IMR-90 (cell line): ENCODE data around the gene FRYL. TPM values are rescaled to one million over a fixed set of nuclear protein-coding genes. Genes with fewer than 3 reads are reported as not detected.

ENCODE experiments used
- ATAC-seq: fragments of 200-7000 bp; cut with Tn5 transposase; 2 replicates; pipeline ENCODE4 v1.9.1; 2020; ENCODE audit warnings: low read depth, mild to moderate bottlenecking, moderate library complexity
- BruUV-seq: library from RNA; stranded (reverse); fragments of 400-500 nt; replicated peaks from 2 replicates; lab custom pipeline; 2021; lab: Mats Ljungman, UMichigan
- CTCF ChIA-PET: fragments of 300-600 bp; formaldehyde crosslinking; extraction: SDS; loops from one replicate; lab custom pipeline; 2021; ENCODE audit warnings: antibody characterized with exemption; lab: Yijun Ruan, JAX
- POLR2A ChIA-PET: fragments of 300-600 bp; sonication (Branson Sonifier 250); formaldehyde crosslinking; loops from one replicate; lab custom pipeline; 2022; ENCODE audit warnings: antibody characterized with exemption; ENCODE audit not compliant: unreplicated experiment; lab: Charles Lee
- DNase-seq: peaks from one replicate; pipeline ENCODE4 v3.0.0; 2013
- H2AFZ ChIP-seq: replicated peaks from 2 replicates; pipeline ENCODE3; 2013; ENCODE audit warnings: low read length, mild to moderate bottlenecking; ENCODE audit not compliant: poor library complexity
- H2AK5ac ChIP-seq: 2 replicates; pipeline ENCODE4 v1.6.1; 2013; ENCODE audit warnings: low read depth, low read length, inconsistent platforms
- H2AK9ac ChIP-seq: replicated peaks from 2 replicates; pipeline ENCODE3; 2013; ENCODE audit warnings: mild to moderate bottlenecking, low read depth, low read length, moderate library complexity; ENCODE audit not compliant: poor library complexity
- H2BK120ac ChIP-seq: 2 replicates; pipeline ENCODE4 v1.6.1; 2013; ENCODE audit warnings: low read depth, low read length, inconsistent platforms
- H2BK15ac ChIP-seq: 3 replicates; pipeline ENCODE4 v1.6.1; 2013; ENCODE audit warnings: low read depth, low read length, inconsistent platforms
- H2BK20ac ChIP-seq: 2 replicates; pipeline ENCODE4 v1.6.1; 2013; ENCODE audit warnings: low read depth, mild to moderate bottlenecking, inconsistent platforms, low read length, moderate library complexity
- H2BK5ac ChIP-seq: 2 replicates; pipeline ENCODE4 v1.6.1; 2013; ENCODE audit warnings: mild to moderate bottlenecking, low read depth, low read length, inconsistent platforms; ENCODE audit not compliant: poor library complexity, severe bottlenecking
- H3K14ac ChIP-seq: replicated peaks from 2 replicates; pipeline ENCODE4 v1.6.1; 2013; ENCODE audit warnings: low read depth, low read length, inconsistent platforms
- H3K18ac ChIP-seq: 2 replicates; pipeline ENCODE4 v1.6.1; 2013; ENCODE audit warnings: low read depth, low read length, control low read depth
- H3K23ac ChIP-seq: 2 replicates; pipeline ENCODE4 v1.6.1; 2013; ENCODE audit warnings: low read depth, low read length, inconsistent platforms
- H3K27ac ChIP-seq: 2 replicates; pipeline ENCODE4 v1.5.1; 2013; ENCODE audit warnings: mild to moderate bottlenecking, control low read depth, low read length; ENCODE audit not compliant: insufficient read depth
- H3K27me3 ChIP-seq: 2 replicates; pipeline ENCODE4 v1.6.1; 2013; ENCODE audit warnings: low read length; ENCODE audit not compliant: control insufficient read depth, insufficient read depth
- H3K36me3 ChIP-seq: 2 replicates; pipeline ENCODE4 v1.6.1; 2013; ENCODE audit warnings: low read length, mixed read lengths; ENCODE audit not compliant: control insufficient read depth, insufficient read depth
- H3K4ac ChIP-seq: 2 replicates; pipeline ENCODE4 v1.6.1; 2013; ENCODE audit warnings: low read depth, low read length, inconsistent platforms
- H3K4me1 ChIP-seq: 2 replicates; pipeline ENCODE4 v1.6.1; 2013; ENCODE audit warnings: low read length, mixed read lengths; ENCODE audit not compliant: control insufficient read depth, insufficient read depth
- H3K4me2 ChIP-seq: 2 replicates; pipeline ENCODE4 v1.6.1; 2013; ENCODE audit warnings: low read depth, mild to moderate bottlenecking, control low read depth, low read length, moderate library complexity
- H3K4me3 ChIP-seq: 2 replicates; pipeline ENCODE4 v1.5.1; 2013; ENCODE audit warnings: low read depth, mild to moderate bottlenecking, control low read depth, low read length, moderate library complexity; ENCODE audit not compliant: insufficient read depth
- H3K56ac ChIP-seq: 2 replicates; pipeline ENCODE4 v1.6.1; 2013; ENCODE audit warnings: low read length, inconsistent platforms; ENCODE audit not compliant: insufficient read depth; ENCODE audit errors: extremely low read depth
- H3K79me1 ChIP-seq, 2 experiments: 2 replicates each; pipeline ENCODE4 v1.6.1; 2013; ENCODE audit warnings: low read length in 2 of 2, inconsistent platforms in 1 of 2, low read depth in 1 of 2
- H3K9ac ChIP-seq: 2 replicates; pipeline ENCODE4 v1.6.1; 2013; ENCODE audit warnings: low read depth, low read length, control low read depth
- H3K9me1 ChIP-seq: 2 replicates; pipeline ENCODE4 v1.6.1; 2013; ENCODE audit warnings: low read length, inconsistent platforms; ENCODE audit not compliant: insufficient read depth
- H3K9me3 ChIP-seq: 2 replicates; pipeline ENCODE4 v1.6.1; 2013; ENCODE audit warnings: low read length; ENCODE audit not compliant: control insufficient read depth, insufficient read depth
- H4K20me1 ChIP-seq: 2 replicates; pipeline ENCODE4 v1.6.1; 2013; ENCODE audit warnings: low read length, inconsistent platforms; ENCODE audit not compliant: insufficient read depth
- H4K5ac ChIP-seq: 2 replicates; pipeline ENCODE4 v1.6.1; 2013; ENCODE audit warnings: mild to moderate bottlenecking, low read depth, low read length, control low read depth
- H4K8ac ChIP-seq, 2 experiments: 2 replicates each; pipeline ENCODE4 v1.6.1; 2013; ENCODE audit warnings: low read depth in 2 of 2, low read length in 2 of 2, control low read depth in 1 of 2, inconsistent platforms in 1 of 2
- H4K91ac ChIP-seq: 2 replicates; pipeline ENCODE4 v1.6.1; 2013; ENCODE audit warnings: low read depth, low read length, inconsistent platforms; ENCODE audit not compliant: insufficient read depth
- BHLHE40 ChIP-seq: fragments of 150-350 bp; IDR thresholded peaks from 2 replicates; pipeline ENCODE4 v1.6.1; 2016; ENCODE audit warnings: mild to moderate bottlenecking, low read depth, low read length
- CEBPB ChIP-seq: IDR thresholded peaks from 2 replicates; pipeline ENCODE4 v1.6.1; 2012; ENCODE audit warnings: low read depth, low read length, improper control_type of control experiment
- CHD1 ChIP-seq: IDR thresholded peaks from 2 replicates; pipeline ENCODE4 v1.6.1; 2012; ENCODE audit warnings: low read depth, low read length, improper control_type of control experiment
- FOS ChIP-seq: fragments of 150-350 bp; IDR thresholded peaks from 2 replicates; pipeline ENCODE4 v1.6.1; 2016; ENCODE audit warnings: low read depth, low read length
- MAFK ChIP-seq: IDR thresholded peaks from 2 replicates; pipeline ENCODE4 v1.6.1; 2012; ENCODE audit warnings: low read depth, low read length, improper control_type of control experiment
- MAZ ChIP-seq: IDR thresholded peaks from 2 replicates; pipeline ENCODE4 v1.6.1; 2012; ENCODE audit warnings: low read depth, mild to moderate bottlenecking, low read length, improper control_type of control experiment, moderate library complexity, borderline replicate concordance
- MXI1 ChIP-seq: IDR thresholded peaks from 2 replicates; pipeline ENCODE4 v1.6.1; 2012; ENCODE audit warnings: low read depth, mild to moderate bottlenecking, low read length, moderate library complexity, borderline replicate concordance
- NFE2L2 ChIP-seq: fragments of 150-350 bp; IDR thresholded peaks from 2 replicates; pipeline ENCODE4 v1.6.1; 2016; ENCODE audit warnings: low read depth, mild to moderate bottlenecking, low read length
- POLR2A ChIP-seq: IDR thresholded peaks from 2 replicates; pipeline ENCODE4 v1.6.1; 2012; ENCODE audit warnings: mild to moderate bottlenecking, low read depth, low read length
- RAD21 ChIP-seq: IDR thresholded peaks from 2 replicates; pipeline ENCODE4 v1.6.1; 2012; ENCODE audit warnings: low read length, improper control_type of control experiment
- RCOR1 ChIP-seq: IDR thresholded peaks from 2 replicates; pipeline ENCODE4 v1.6.1; 2012; ENCODE audit warnings: mild to moderate bottlenecking, low read length, improper control_type of control experiment; ENCODE audit not compliant: insufficient replicate concordance
- RFX5 ChIP-seq: IDR thresholded peaks from 2 replicates; pipeline ENCODE4 v1.8.0; 2012; ENCODE audit warnings: low read depth, mild to moderate bottlenecking, low read length, moderate library complexity
- SMC3 ChIP-seq: fragments of 150-350 bp; IDR thresholded peaks from 2 replicates; pipeline ENCODE4 v1.6.1; 2016; ENCODE audit warnings: low read depth, mild to moderate bottlenecking, antibody characterized with exemption, low read length, moderate library complexity
- WGBS, 2 experiments: methylation state at CpG; one replicate each; pipeline versions ENCODE4 v1.1.5 to v1.1.7; 2013; ENCODE audit warnings: missing lambda C conversion rate in 2 of 2; ENCODE audit not compliant: insufficient read length in 1 of 2; ENCODE audit errors: extremely low coverage in 2 of 2; 5-methylcytosine and 5-hydroxymethylcytosine counted together
- dilution Hi-C: fragments of 300-500 bp; cut with HindIII; formaldehyde crosslinking; loops from one replicate; pipeline ENCODE4 v1.14.3; 2018; ENCODE audit warnings: low sequenced_read_pairs; ENCODE audit not compliant: unreplicated experiment
- in situ Hi-C: fragments of 300-500 bp; cut with MboI; formaldehyde crosslinking; loops from 3 replicates; pipeline ENCODE4 v1.14.3; 2019; ENCODE audit warnings: low sequenced_read_pairs, inconsistent platforms, mixed read lengths
- intact Hi-C: fragments of 100-400 bp; cut with micrococcal nuclease; formaldehyde crosslinking; loops from 2 replicates; pipeline ENCODE4 v1.10.0; 2022
- polyA plus RNA-seq, 3 experiments: library from polyadenylated mRNA; depleted of rRNA; stranded (reverse); fragments of >200 nt; gene quantifications; 2 replicates each; pipeline ENCODE4 v1.2.3, GENCODE V29; 2012; ENCODE audit warnings: low replicate concordance in 1 of 3
- total RNA-seq: library from RNA; depleted of rRNA; stranded (reverse); fragments of >200 nt; gene quantifications from 2 replicates; pipeline ENCODE4 v1.2.3, GENCODE V29; 2012
- TF ChIP-seq, protein P1 (sequence below): fragments of 150-350 bp; IDR thresholded peaks from 2 replicates; pipeline ENCODE4 v1.6.1; 2016; ENCODE audit warnings: low read depth, mild to moderate bottlenecking, low read length, moderate library complexity, borderline replicate concordance
- TF ChIP-seq, protein P2 (sequence below): fragments of 150-350 bp; IDR thresholded peaks from 2 replicates; pipeline ENCODE4 v1.6.1; 2017; ENCODE audit warnings: mild to moderate bottlenecking, antibody characterized with exemption, low read length, low read depth
- TF ChIP-seq, protein P3 (sequence below): conservative IDR thresholded peaks from 2 replicates; pipeline ENCODE4 v1.5.1; 2012; ENCODE audit warnings: mild to moderate bottlenecking, low read depth, low read length, improper control_type of control experiment

Gene FRYL
- total and polyA plus RNA-seq, 2 of the 4 experiments (the other 2 are of a cell fraction): 9.9 to 77.4 TPM

DNA sequence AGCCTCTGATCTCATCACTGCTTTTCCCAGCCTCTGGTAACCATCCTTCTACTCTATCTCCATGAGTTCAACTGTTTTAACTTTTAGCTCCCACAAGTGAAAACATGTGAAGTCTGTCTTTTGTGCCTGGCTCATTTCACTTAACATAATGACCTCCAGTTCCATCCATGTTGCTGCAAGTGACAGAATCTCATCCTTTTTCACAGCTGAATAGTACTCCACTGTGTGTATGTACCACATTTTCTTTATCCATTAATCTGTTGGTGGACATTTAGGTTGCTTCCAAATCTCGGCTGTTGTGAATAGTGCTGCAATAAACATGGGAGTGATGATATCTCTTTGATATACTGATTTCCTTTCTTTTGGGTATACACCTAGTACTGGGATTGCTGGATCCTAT lies 109.5 kb downstream of the FRYL start:
- no peak overlapping the region for H2BK15ac ChIP-seq
- in situ Hi-C loops (no loop called here), intact Hi-C loops (no loop called here), dilution Hi-C loops (no loop called here)
- H3K27me3 ChIP-seq: no peaks in the 10 kb centered on the region
- H3K27ac ChIP-seq: no peak overlapping the region
- no peak for DNase-seq
- ChIA-PET POLR2A (no interaction called here), CTCF (no interaction called here)
- H2BK20ac ChIP-seq: no peak overlapping the region
- H3K9ac ChIP-seq: no peak overlapping the region
- H3K9me1 ChIP-seq: no peaks in the 10 kb centered on the region
- no peak overlapping the region for H4K8ac ChIP-seq
- no peak overlapping the region for H3K56ac ChIP-seq
- H4K91ac ChIP-seq: no peak overlapping the region
- no peak overlapping the region for H2AK5ac ChIP-seq
- H3K4me3 ChIP-seq: no peak overlapping the region
- H3K4ac ChIP-seq: no peak overlapping the region
- peaks cover 21 to 41% of the 10 kb centered on the region in 2 experiments for H3K79me1 ChIP-seq
- H4K20me1 ChIP-seq: peaks cover 5% of the 10 kb centered on the region; the same call in 1 of the 2 replicates
- H3K9me3 ChIP-seq: no peaks in the 10 kb centered on the region
- no peak overlapping the region for H3K18ac ChIP-seq
- H3K4me2 ChIP-seq: no peak overlapping the region
- H2BK5ac ChIP-seq: no peak overlapping the region
- H3K4me1 ChIP-seq: no peaks in the 10 kb centered on the region; the same call in 1 of the 2 replicates
- H3K23ac ChIP-seq: no peak overlapping the region
- no peak overlapping the region for H2AFZ ChIP-seq
- no peak overlapping the region for H3K14ac ChIP-seq
- TF ChIP-seq RCOR1 (no peak), CEBPB (no peak), CHD1 (no peak), POLR2A (no peak), RFX5 (no peak), MXI1 (no peak), RAD21 (no peak), MAZ (no peak), SMC3 (no peak), NFE2L2 (no peak), BHLHE40 (no peak), FOS (no peak), MAFK (no peak)
- TF ChIP-seq, protein P1, sequence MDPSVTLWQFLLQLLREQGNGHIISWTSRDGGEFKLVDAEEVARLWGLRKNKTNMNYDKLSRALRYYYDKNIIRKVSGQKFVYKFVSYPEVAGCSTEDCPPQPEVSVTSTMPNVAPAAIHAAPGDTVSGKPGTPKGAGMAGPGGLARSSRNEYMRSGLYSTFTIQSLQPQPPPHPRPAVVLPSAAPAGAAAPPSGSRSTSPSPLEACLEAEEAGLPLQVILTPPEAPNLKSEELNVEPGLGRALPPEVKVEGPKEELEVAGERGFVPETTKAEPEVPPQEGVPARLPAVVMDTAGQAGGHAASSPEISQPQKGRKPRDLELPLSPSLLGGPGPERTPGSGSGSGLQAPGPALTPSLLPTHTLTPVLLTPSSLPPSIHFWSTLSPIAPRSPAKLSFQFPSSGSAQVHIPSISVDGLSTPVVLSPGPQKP: no peak
- TF ChIP-seq, protein P2, sequence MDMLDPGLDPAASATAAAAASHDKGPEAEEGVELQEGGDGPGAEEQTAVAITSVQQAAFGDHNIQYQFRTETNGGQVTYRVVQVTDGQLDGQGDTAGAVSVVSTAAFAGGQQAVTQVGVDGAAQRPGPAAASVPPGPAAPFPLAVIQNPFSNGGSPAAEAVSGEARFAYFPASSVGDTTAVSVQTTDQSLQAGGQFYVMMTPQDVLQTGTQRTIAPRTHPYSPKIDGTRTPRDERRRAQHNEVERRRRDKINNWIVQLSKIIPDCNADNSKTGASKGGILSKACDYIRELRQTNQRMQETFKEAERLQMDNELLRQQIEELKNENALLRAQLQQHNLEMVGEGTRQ: no peak
- TF ChIP-seq, protein P3, sequence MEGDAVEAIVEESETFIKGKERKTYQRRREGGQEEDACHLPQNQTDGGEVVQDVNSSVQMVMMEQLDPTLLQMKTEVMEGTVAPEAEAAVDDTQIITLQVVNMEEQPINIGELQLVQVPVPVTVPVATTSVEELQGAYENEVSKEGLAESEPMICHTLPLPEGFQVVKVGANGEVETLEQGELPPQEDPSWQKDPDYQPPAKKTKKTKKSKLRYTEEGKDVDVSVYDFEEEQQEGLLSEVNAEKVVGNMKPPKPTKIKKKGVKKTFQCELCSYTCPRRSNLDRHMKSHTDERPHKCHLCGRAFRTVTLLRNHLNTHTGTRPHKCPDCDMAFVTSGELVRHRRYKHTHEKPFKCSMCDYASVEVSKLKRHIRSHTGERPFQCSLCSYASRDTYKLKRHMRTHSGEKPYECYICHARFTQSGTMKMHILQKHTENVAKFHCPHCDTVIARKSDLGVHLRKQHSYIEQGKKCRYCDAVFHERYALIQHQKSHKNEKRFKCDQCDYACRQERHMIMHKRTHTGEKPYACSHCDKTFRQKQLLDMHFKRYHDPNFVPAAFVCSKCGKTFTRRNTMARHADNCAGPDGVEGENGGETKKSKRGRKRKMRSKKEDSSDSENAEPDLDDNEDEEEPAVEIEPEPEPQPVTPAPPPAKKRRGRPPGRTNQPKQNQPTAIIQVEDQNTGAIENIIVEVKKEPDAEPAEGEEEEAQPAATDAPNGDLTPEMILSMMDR: no peak
- no peak for ATAC-seq
- H3K36me3 ChIP-seq: no peaks in the 10 kb centered on the region
- WGBS, 2 experiments: no CpG with 5 or more reads among the region's 1 CpG
- no TSS peak for BruUV-seq
- no peak overlapping the region for H2BK120ac ChIP-seq
- H4K5ac ChIP-seq: no peak overlapping the region
- no peak overlapping the region for H2AK9ac ChIP-seq
